Calu3 (cell line): ENCODE measurements around the gene SSPN. TPM values are rescaled to one million over a fixed set of nuclear protein-coding genes. Genes with fewer than 3 reads are reported as not detected.

Experiments
- BruUV-seq: library from RNA; stranded (reverse); fragments of 400-500 nt; replicated peaks from 2 replicates; lab custom pipeline; 2021; lab: Mats Ljungman, UMichigan
- CTCF ChIA-PET: fragments of 300-600 bp; sonication (Branson Sonifier 250); formaldehyde crosslinking; loops from one replicate; lab custom pipeline; 2022; ENCODE audit warnings: antibody characterized with exemption; lab: Charles Lee
- DNase-seq: peaks from one replicate; pipeline ENCODE4 v3.0.0; 2022
- H3K27ac Mint-ChIP-seq: one replicate; pipeline ENCODE4 v1.8.0; 2022; ENCODE audit warnings: mixed read lengths; ENCODE audit not compliant: unreplicated experiment
- H3K27me3 Mint-ChIP-seq: one replicate; pipeline ENCODE4 v1.8.0; 2022; ENCODE audit warnings: mixed read lengths; ENCODE audit not compliant: unreplicated experiment
- H3K36me3 Mint-ChIP-seq: one replicate; pipeline ENCODE4 v1.8.0; 2022; ENCODE audit warnings: mild to moderate bottlenecking, moderate library complexity, mixed read lengths; ENCODE audit not compliant: insufficient read depth, unreplicated experiment
- H3K4me1 Mint-ChIP-seq: one replicate; pipeline ENCODE4 v1.8.0; 2022; ENCODE audit warnings: mild to moderate bottlenecking, low read depth, mixed read lengths; ENCODE audit not compliant: unreplicated experiment
- H3K4me3 Mint-ChIP-seq: one replicate; pipeline ENCODE4 v1.8.0; 2022; ENCODE audit warnings: mild to moderate bottlenecking, low read depth, moderate library complexity, mixed read lengths; ENCODE audit not compliant: unreplicated experiment
- H3K9me3 Mint-ChIP-seq: one replicate; pipeline ENCODE4 v1.8.0; 2022; ENCODE audit warnings: low read depth, mixed read lengths; ENCODE audit not compliant: unreplicated experiment
- CTCF ChIP-seq: fragments of 200-600 bp; IDR thresholded peaks from one replicate; pipeline ENCODE4 v1.8.0; 2022; ENCODE audit warnings: antibody characterized with exemption; ENCODE audit not compliant: unreplicated experiment
- intact Hi-C: fragments of 100-400 bp; cut with micrococcal nuclease; formaldehyde crosslinking; loops from one replicate; pipeline ENCODE4 v1.10.0; 2022; ENCODE audit not compliant: unreplicated experiment
- total RNA-seq: library from RNA; stranded (reverse); gene quantifications from 2 replicates; pipeline ENCODE4 v1.2.3, GENCODE V29; 2022

Gene SSPN
- total RNA-seq, 1 experiment from 2014 or later: 8.9 TPM

- CTCF ChIA-PET: no interaction called here
- Mint-ChIP-seq H3K4me3 (peak overlapping the region; percentile 77), H3K9me3 (no peaks in the 10 kb centered on the region), H3K27me3 (no peaks in the 10 kb centered on the region), H3K36me3 (peaks cover 5% of the 10 kb centered on the region), H3K4me1 (peaks cover 9% of the 10 kb centered on the region), H3K27ac (no peak overlapping the region)
- no peak for TF ChIP-seq CTCF
- peak; percentile 24 for DNase-seq
- intact Hi-C loops: no loop called here
- no TSS peak for BruUV-seq
These were observed 31.4 kb downstream of the SSPN start for GRCh38 chr12:26226629-26227360.

GRCh38 chr12:26227361-26227745 lies 32.0 kb downstream of the SSPN start:
- intact Hi-C loops: no loop called here
- H3K27me3 Mint-ChIP-seq: no peaks in the 10 kb centered on the region
- no TSS peak for BruUV-seq
- peaks cover 9% of the 10 kb centered on the region for H3K4me1 Mint-ChIP-seq
- TF ChIP-seq CTCF: no peak
- peak overlapping the region; percentile 77 for H3K4me3 Mint-ChIP-seq
- DNase-seq: no peak
- H3K9me3 Mint-ChIP-seq: no peaks in the 10 kb centered on the region
- H3K27ac Mint-ChIP-seq: no peak overlapping the region
- H3K36me3 Mint-ChIP-seq: peaks cover 5% of the 10 kb centered on the region
- CTCF ChIA-PET: no interaction called here

- no peak for DNase-seq
- H3K9me3 Mint-ChIP-seq: no peaks in the 10 kb centered on the region
- no peak overlapping the region for H3K4me3 Mint-ChIP-seq
- no peak for TF ChIP-seq CTCF
- BruUV-seq: no TSS peak
- CTCF ChIA-PET: no interaction called here
- H3K4me1 Mint-ChIP-seq: peaks cover 9% of the 10 kb centered on the region
- no peaks in the 10 kb centered on the region for H3K27me3 Mint-ChIP-seq
- intact Hi-C loops: no loop called here
- no peak overlapping the region for H3K27ac Mint-ChIP-seq
- peaks cover 5% of the 10 kb centered on the region for H3K36me3 Mint-ChIP-seq
These were observed 34.5 kb downstream of the SSPN start for GRCh38 chr12:26229910-26230309.

GRCh38 chr12:26231470-26231869 lies 36.1 kb downstream of the SSPN start:
- no peak overlapping the region for H3K27ac Mint-ChIP-seq
- DNase-seq: no peak
- BruUV-seq: no TSS peak
- H3K4me1 Mint-ChIP-seq: peaks cover 2% of the 10 kb centered on the region
- H3K36me3 Mint-ChIP-seq: peaks cover 4% of the 10 kb centered on the region
- intact Hi-C loops: no loop called here
- H3K27me3 Mint-ChIP-seq: no peaks in the 10 kb centered on the region
- CTCF ChIA-PET: interaction anchor here (0.7 kb wide), 1 partner anchor 106 kb away, joined by 3 read pairs; no protein-coding TSS in a partner anchor
- no peak for TF ChIP-seq CTCF
- H3K4me3 Mint-ChIP-seq: no peak overlapping the region
- H3K9me3 Mint-ChIP-seq: no peaks in the 10 kb centered on the region
